Stimulated activated CD8-positive, alpha-beta memory T cell treated with anti-CD3 and anti-CD28 coated beads, Interleukin-4, amount 100 ng/mL, for 24 hours (primary cell): Measurements from ENCODE around the gene CALR.
A peak's percentile ranks its signal among the peaks of the same experiment; 100 is the strongest.
"Not testable (repeated sequence)": the region's sequence is repeated elsewhere in the genome, so short reads cannot be mapped to it uniquely, and the experiment has no call there.

ENCODE experiments used
- DNase-seq: peaks from one replicate; pipeline ENCODE4 v3.0.0-alpha.2; 2020; ENCODE audit warnings: low read depth

CALR gene

GRCh38 chr19:12952488-12953137, 14.2 kb downstream of the CALR start:
- no peak for DNase-seq

- no peak for DNase-seq
Measured at GRCh38 chr19:12953138-12953798, 14.9 kb downstream of the CALR start.

- DNase-seq = no peak
Measured at GRCh38 chr19:12953799-12954611, 15.6 kb downstream of the CALR start.

- no peak for DNase-seq
Measured at GRCh38 chr19:12954612-12954962, 16.2 kb downstream of the CALR start.

- DNase-seq = not testable (repeated sequence)
Measured at GRCh38 chr19:12955575-12955974, 17.2 kb downstream of the CALR start.

GRCh38 chr19:12955996-12956395, 17.6 kb downstream of the CALR start:
- DNase-seq = no peak

- peak; percentile 76 for DNase-seq
Measured at GRCh38 chr19:12956446-12957388, 18.3 kb downstream of the CALR start, which contains the start of gene GADD45GIP1. Gene GADD45GIP1 (minus strand): TSS chr19:12957223. CDS start chr19:12957212, 11 bp downstream.

- DNase-seq = not testable (repeated sequence)
Measured at GRCh38 chr19:12957389-12957952, 19.1 kb downstream of the CALR start.

- DNase-seq = no peak
Measured at GRCh38 chr19:12959481-12959880, 21.1 kb downstream of the CALR start.

GRCh38 chr19:12965017-12965811, 26.8 kb downstream of the CALR start:
- peak; percentile 72 for DNase-seq

- no peak for DNase-seq
Measured at GRCh38 chr19:12965812-12966135, 27.4 kb downstream of the CALR start.

- no peak for DNase-seq
Measured at GRCh38 chr19:12967907-12968306, 29.5 kb downstream of the CALR start.

- no peak for DNase-seq
Measured at GRCh38 chr19:12969292-12969988, 31.0 kb downstream of the CALR start, which contains the start of gene DAND5. Gene DAND5 (plus strand): TSS chr19:12969576. CDS start chr19:12969661, 85 bp downstream.

- no peak for DNase-seq
Measured at GRCh38 chr19:12970070-12970820, 31.8 kb downstream of the CALR start.

- no peak for DNase-seq
Measured at GRCh38 chr19:12973236-12973635, 34.8 kb downstream of the CALR start.

- no peak for DNase-seq
Measured at GRCh38 chr19:12974301-12975220, 36.2 kb downstream of the CALR start.

GRCh38 chr19:12975221-12975741, 36.9 kb downstream of the CALR start:
- no peak for DNase-seq

GRCh38 chr19:12976109-12976508, 37.7 kb downstream of the CALR start:
- not testable (repeated sequence) for DNase-seq
